ENCODE results near the gene STX8. TPM values are rescaled to one million over a fixed set of nuclear protein-coding genes. Genes with fewer than 3 reads are reported as not detected.
A peak's percentile ranks its signal among the peaks of the same experiment; 100 is the strongest.

The STX8 gene
- total RNA-seq, 1 experiment from 2014 or later = 50.3 TPM

- Histone ChIP-seq H3K36me3 (ENCODE audit: control insufficient read depth, insufficient read depth, low read length) (no peaks in the 10 kb centered on the region), H3K4me3 (ENCODE audit: low read depth in 2 of 2, low read length in 2 of 2) (no peak overlapping the region), H3K4me1 (ENCODE audit: control insufficient read depth, insufficient read depth, low read length) (no peaks in the 10 kb centered on the region), H3K27me3 (ENCODE audit: control insufficient read depth, insufficient read depth, low read length) (no peaks in the 10 kb centered on the region), H3K27ac (ENCODE audit: low read length) (no peak overlapping the region), H3K9me3 (ENCODE audit: control insufficient read depth, insufficient read depth, low read depth, low read length) (no peaks in the 10 kb centered on the region)
- ATAC-seq (peak; percentile 84; the same call in 1 of the 2 replicates), DNase-seq (ENCODE audit: low read depth, low spot score) (no peak)
- in situ Hi-C loops (cut with HindIII; ENCODE audit: low pct_unique_long_range_greater_than_20kb, low sequenced_read_pairs) = no loop called here
- TF ChIP-seq CTCF (IDR thresholded peaks at IDR 0.05) = peak; percentile 57; the same call in 1 of the 2 replicates
- no peak for TF ChIP-seq POLR2AphosphoS5 (IDR thresholded peaks at IDR 0.05; ENCODE audit: low read depth, low read length)
- no peak for TF ChIP-seq TCF7L2 (IDR thresholded peaks at IDR 0.05; ENCODE audit: low read depth, low read length)
- no peak for TF ChIP-seq SIN3A (IDR thresholded peaks at IDR 0.05; ENCODE audit: borderline replicate concordance, insufficient read depth, low read depth, low read length)
- BruUV-seq (replicated peaks) = no TSS peak
- CTCF ChIA-PET = interaction anchor here (0.6 kb wide), 2 partner anchors 532 to 684 kb away, joined by 3 read pairs; no protein-coding TSS in a partner anchor
- POLR2A ChIA-PET = no interaction called here
- intact Hi-C loops (cut with micrococcal nuclease; ENCODE audit: unreplicated experiment) = loop anchor here (10.0 kb wide), 1 partner anchor 124 kb away; no protein-coding TSS in a partner anchor
These were observed 46.5 kb downstream of the STX8 start for GRCh38 chr17:9529033-9529700.

- no peaks in the 10 kb centered on the region for H3K36me3 ChIP-seq (ENCODE audit: control insufficient read depth, insufficient read depth, low read length)
- DNase-seq (ENCODE audit: low read depth, low spot score) = no peak
- no peaks in the 10 kb centered on the region for H3K4me1 ChIP-seq (ENCODE audit: control insufficient read depth, insufficient read depth, low read length)
- POLR2A ChIA-PET = no interaction called here
- H3K27me3 ChIP-seq (ENCODE audit: control insufficient read depth, insufficient read depth, low read length) = no peaks in the 10 kb centered on the region
- CTCF ChIA-PET = no interaction called here
- in situ Hi-C loops (cut with HindIII; ENCODE audit: low pct_unique_long_range_greater_than_20kb, low sequenced_read_pairs) = no loop called here
- TF ChIP-seq SIN3A (IDR thresholded peaks at IDR 0.05; ENCODE audit: borderline replicate concordance, insufficient read depth, low read depth, low read length) (no peak), POLR2AphosphoS5 (IDR thresholded peaks at IDR 0.05; ENCODE audit: low read depth, low read length) (no peak), REST (IDR thresholded peaks at IDR 0.05; ENCODE audit: insufficient read depth in 1 of 2, low read depth in 2 of 2, low read length in 1 of 2) (no peak), CTCF (IDR thresholded peaks at IDR 0.05) (no peak), TCF7L2 (IDR thresholded peaks at IDR 0.05; ENCODE audit: low read depth, low read length) (no peak)
- H3K9me3 ChIP-seq (ENCODE audit: control insufficient read depth, insufficient read depth, low read depth, low read length) = no peaks in the 10 kb centered on the region
- BruUV-seq (replicated peaks) = no TSS peak
- no peak for ATAC-seq
- intact Hi-C loops (cut with micrococcal nuclease; ENCODE audit: unreplicated experiment) = loop anchor here (10.0 kb wide), 1 partner anchor 123 kb away; no protein-coding TSS in a partner anchor
- H3K4me3 ChIP-seq (ENCODE audit: low read depth in 2 of 2, low read length in 2 of 2) = no peak overlapping the region
- no peak overlapping the region for H3K27ac ChIP-seq (ENCODE audit: low read length)
These were observed 47.8 kb downstream of the STX8 start for GRCh38 chr17:9527788-9528187.
